Fibroblast of skin of left biceps (primary cell): ENCODE measurements around the gene ADAMTSL2.

Source experiments
- DNase-seq, 2 experiments: peaks; one replicate each; pipeline ENCODE4 v3.0.0-alpha.2; 2013; ENCODE audit warnings: low read depth in 2 of 2

ADAMTSL2 gene

GRCh38 chr9:133589454-133590227 is 55.1 kb downstream of the ADAMTSL2 start:
- DNase-seq, result no peak

GRCh38 chr9:133590231-133590855 is 55.8 kb downstream of the ADAMTSL2 start:
- no peak for DNase-seq

DNA sequence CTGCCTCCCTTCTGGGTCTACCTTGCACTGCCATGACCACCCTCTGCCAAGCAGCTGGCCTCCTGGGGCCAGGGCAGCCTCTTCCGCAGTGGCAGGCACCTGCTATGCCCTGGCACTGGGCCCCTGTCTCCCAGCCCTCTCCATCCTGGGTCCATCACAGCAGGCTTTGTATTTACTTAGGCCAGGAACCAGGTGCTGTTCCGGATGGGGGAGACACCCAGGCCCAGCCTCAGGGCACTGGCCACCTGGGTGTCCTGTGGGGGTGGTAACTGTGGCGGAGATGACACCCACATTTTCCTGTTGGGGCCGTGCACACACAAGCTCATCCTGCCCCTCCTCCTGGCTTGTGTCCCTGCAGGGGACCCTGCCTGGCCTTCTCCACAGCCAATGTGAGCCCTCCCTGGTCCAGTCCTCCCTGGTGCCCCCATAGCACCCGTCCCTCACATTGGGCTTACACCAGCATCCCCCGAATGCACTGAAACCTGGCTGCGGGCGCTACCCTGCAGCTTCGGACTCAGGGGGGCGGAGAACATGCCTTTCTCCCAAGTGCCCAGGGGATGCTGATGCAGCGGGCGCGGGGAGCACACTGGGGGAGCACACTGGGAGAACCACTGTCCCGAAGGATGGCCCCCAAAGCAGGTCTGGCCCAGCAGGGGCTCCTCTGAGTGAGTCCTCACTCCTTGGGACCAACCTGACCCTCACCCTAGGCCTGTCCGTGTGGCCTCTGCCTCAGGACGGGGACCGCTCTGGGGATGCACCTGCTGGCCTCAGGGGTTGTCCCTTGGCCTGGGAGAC is 56.8 kb downstream of the ADAMTSL2 start:
- DNase-seq, result no peak

DNA sequence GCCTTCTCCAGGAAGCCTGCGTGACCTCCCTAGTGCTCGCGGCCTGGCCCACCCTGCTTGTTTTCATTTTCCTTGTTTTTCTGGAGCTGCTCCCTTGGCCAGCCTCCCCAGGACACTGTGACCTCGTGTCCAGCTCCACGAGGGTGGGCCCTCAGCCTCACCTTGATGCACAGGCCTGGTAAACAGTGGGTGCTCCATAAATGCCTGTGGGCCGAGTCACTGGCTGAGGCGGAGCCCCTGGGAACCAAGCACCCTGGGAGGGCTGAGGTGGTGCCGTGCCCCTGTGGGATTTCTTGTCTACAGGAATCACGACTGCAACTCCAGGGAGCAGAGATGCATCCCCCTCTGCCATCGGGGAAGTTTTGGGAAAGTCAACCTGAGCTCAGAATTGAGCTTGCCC is 57.5 kb downstream of the ADAMTSL2 start:
- DNase-seq, result no peak

DNA sequence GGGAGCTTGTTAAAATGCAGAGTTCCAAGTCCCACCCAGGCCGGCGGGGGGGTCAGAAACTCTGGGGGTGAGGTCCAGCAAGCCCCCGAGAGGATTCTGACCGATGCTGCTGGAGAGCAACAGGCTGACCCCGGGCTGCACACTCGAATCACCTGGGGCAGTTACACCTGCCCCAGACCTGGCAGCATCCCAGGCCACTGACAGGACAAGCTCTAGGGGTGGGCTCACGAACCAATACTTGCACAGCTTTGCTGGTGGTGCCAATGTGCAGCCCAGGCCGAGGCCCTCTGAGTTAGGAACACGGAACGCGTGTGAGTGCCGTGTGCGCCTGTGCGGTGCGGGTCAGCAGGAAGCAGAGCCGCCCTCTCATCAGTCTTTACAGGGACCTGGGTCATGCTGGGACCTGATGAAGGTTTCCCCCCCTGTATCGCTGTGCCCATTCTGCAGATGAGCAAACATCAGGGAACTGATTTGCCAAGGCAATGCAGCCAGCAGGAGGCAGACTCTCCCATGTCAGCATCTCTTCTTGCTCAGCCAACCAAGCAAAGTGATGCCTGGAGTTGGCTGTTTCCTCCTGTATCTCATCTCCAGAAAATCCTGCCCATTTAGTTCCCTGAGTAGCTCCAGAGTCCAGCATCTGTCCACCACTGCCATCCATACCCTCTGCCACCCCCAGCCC is 58.4 kb downstream of the ADAMTSL2 start:
- no peak for DNase-seq

DNA sequence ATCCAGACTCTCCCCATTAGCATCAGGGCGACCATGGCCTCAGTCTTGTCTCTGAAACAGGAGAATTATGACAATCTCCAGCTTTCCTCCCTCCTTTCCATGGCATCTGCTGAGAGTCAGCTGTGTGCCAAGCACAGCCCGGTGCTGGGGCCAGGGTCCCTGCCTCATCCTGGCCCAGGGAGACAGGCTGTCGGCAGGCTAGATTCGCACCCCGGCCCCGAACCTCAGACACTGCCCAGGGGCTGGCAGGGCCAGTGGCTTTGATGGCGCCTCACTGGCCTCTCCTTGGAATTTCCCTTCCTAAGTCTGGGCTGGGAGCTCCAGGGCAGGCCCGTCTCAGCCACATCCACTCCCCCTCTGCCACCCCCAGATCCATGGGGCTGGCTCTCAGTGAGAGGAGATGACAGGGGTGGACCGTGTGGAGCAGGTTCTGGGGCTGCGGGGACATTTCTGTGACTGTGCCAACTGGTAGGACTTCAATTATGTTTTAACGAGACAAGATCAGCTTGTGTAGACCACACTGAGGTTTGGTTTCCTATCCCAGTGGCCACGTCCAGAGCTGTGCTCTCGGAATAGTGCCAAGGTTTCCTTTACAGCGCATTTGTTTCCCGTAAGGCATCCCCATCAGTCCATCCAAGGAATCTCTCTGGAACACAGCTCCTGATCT is 59.2 kb downstream of the ADAMTSL2 start:
- no peak for DNase-seq

DNA sequence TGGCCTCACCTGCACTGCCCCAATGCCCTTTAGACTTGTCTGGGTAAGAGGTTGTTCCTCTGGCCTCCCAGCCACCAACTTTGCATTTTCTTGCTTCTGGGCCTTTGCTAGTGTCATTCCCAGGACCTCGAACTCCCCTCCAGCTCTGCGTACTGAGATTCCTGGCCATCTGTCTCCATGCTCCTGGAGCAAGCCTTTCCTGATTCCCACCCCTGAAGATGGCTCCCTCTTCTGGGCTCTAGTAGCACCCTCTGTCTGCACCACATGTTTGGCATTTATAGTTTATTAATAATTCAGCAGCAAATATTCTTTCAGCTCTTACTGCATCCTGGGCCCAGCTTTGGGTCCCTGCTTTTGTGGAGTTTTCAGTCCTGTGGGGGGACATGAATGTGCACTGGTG is 59.8 kb downstream of the ADAMTSL2 start:
- no peak for DNase-seq

- no peak for DNase-seq
These were observed 61.4 kb downstream of the ADAMTSL2 start for GRCh38 chr9:133595910-133596309.

GRCh38 chr9:133597316-133597957 is 62.9 kb downstream of the ADAMTSL2 start:
- no peak for DNase-seq

- no peak for DNase-seq
These were observed 64.5 kb downstream of the ADAMTSL2 start for GRCh38 chr9:133598978-133599377.

- no peak for DNase-seq
These were observed 65.1 kb downstream of the ADAMTSL2 start for GRCh38 chr9:133599470-133600173.

- no peak for DNase-seq
These were observed 66.2 kb downstream of the ADAMTSL2 start for GRCh38 chr9:133600739-133601138.

DNA sequence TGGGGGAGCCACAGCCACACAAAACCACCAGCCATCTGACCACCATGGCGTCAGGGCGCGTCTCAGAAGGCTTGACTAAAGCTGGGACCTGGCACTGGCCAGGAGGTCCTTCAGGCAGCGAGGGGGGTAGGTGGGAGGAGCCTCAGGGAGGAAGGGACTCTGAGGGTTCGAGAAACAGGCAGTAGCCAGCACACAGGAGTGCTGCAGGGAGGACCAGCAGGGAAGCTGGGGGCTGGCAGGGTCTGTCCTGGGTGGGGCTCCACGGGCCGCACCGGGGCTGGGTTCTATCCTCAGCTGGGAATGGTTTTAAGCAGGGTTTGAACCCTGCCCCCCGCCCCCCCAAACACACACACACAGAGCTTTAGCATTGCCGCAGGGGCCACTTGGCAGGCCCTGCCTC is 67.2 kb downstream of the ADAMTSL2 start:
- DNase-seq, result no peak

DNA sequence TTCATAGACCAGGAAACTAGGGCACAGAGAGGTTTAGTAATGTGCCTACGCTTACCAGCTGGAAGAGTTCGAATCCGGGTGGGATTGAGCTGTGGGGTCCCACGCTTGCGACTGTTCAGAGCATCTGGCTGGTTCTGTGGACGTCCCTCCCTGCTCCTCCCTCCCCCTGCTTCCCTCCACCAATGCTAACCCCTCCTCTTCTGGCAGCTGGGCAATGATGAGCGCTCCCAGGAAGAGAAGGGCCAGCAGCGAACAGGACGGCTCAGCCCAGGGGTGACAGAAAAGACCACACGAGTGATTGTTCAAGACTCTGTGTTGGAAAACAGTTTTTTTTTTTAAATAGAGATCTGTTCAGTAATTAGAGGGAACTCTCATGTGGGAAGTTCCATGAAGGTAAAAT is 67.8 kb downstream of the ADAMTSL2 start:
- no peak for DNase-seq

GRCh38 chr9:133603135-133603927 is 68.8 kb downstream of the ADAMTSL2 start:
- no peak for DNase-seq

DNA sequence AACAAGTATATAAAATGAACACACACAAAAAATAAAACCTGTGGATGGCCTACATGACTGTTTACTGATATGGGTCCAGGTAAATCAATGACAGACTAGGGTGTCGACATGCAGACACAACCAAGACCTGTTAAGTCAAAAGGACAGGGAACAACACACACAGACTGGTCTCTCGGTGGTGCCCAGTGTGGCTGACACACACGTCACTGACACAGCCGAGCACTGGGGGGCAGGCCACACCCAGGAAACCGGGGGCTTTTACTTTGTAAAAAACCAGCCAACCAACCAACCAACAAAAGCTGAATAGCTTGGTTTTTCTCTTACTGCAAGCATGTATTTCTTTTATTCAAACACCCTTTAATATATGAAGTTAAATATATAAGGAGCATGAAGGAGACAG is 69.7 kb downstream of the ADAMTSL2 start:
- DNase-seq, result no peak

- no peak for DNase-seq
These were observed 70.4 kb downstream of the ADAMTSL2 start for GRCh38 chr9:133604856-133605255.

GRCh38 chr9:133605446-133605845 is 70.9 kb downstream of the ADAMTSL2 start:
- DNase-seq, result no peak

GRCh38 chr9:133605856-133606707 is 71.6 kb downstream of the ADAMTSL2 start:
- no peak for DNase-seq
